GM19463 (cell line): ENCODE measurements around the gene NR5A2.
"Not testable (repeated sequence)": the region's sequence is repeated elsewhere in the genome, so short reads cannot be mapped to it uniquely, and the experiment has no call there.

Experiments used
- ATAC-seq: cut with Tn5 transposase; IDR thresholded peaks from one replicate; pipeline ENCODE4 v1.9.1; 2021; ENCODE audit warnings: mild to moderate bottlenecking, moderate library complexity; ENCODE audit not compliant: unreplicated experiment

NR5A2 gene

DNA sequence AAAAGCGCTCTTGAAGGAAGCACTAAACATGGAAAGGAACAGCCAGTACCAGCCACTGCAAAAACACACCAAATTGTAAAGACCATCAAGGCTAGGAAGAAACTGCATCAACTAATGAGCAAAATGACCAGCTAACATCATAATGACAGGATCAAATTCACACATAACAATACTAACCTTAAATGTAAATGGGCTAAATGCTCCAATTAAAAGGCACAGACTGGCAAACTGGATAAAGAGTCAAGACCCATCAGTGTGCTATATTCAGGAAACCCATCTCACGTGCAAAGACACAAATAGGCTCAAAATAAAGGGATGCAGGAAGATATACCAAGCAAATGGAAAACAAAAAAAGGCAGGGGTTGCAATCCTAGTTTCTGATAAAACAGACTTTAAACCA lies 159.8 kb downstream of the NR5A2 start:
- not testable (repeated sequence) for ATAC-seq

DNA sequence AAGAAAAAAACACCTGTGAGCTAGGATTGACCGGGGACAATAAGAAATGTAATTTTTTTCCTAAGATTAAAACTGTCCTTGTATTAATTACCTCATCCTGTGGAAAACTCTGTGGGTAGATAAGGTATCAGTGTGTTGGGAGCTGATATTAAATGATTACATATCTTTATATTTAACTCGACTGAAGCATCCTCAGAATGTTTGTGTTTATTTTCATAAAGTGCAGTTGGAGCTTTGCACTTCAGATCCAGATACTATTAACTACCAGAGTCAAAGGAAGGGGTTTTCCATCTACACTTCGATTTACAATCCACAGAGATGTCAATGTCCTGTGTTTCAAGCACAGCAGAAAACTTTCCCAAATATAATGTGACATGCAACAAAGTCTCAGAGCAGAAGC lies 164.5 kb downstream of the NR5A2 start:
- no peak for ATAC-seq

DNA sequence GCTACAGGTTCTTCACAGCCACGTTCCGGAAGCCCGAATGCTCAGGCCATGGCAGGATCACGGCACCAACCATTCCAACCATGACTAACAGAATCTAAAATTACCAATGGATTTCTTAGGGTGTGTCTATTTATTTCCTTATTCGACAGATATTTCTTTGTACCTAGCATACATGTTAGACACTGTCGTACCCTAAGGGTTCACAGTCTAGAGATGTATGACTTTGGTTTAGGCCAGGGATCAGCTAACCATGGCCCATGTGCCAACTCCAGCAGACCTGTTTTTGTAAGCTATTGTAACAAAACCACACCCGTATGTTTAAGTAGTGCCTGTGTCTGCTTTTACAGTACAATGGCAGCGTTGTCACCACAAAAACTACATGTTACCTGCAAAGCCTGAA lies 167.0 kb downstream of the NR5A2 start:
- no peak for ATAC-seq

DNA sequence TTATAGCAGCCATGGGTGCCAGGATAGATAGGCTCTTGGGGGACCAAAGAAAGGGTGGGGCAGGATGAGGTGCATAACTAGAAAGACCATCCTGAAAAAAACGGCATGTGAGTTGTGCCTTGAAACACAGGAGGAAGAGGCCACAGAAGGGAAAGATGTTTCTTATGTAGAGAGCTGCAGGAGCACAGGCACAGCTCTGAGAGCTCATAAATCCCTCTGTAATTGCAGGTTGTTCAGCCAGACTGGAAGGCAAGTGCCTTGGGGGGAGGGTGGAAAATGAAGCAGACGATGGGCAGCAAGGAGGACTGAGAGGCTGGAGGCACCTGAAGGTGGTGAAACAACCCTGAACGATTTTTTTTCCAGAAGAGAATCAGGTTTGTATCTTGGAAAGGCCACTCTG lies 170.7 kb downstream of the NR5A2 start:
- ATAC-seq = no peak

DNA sequence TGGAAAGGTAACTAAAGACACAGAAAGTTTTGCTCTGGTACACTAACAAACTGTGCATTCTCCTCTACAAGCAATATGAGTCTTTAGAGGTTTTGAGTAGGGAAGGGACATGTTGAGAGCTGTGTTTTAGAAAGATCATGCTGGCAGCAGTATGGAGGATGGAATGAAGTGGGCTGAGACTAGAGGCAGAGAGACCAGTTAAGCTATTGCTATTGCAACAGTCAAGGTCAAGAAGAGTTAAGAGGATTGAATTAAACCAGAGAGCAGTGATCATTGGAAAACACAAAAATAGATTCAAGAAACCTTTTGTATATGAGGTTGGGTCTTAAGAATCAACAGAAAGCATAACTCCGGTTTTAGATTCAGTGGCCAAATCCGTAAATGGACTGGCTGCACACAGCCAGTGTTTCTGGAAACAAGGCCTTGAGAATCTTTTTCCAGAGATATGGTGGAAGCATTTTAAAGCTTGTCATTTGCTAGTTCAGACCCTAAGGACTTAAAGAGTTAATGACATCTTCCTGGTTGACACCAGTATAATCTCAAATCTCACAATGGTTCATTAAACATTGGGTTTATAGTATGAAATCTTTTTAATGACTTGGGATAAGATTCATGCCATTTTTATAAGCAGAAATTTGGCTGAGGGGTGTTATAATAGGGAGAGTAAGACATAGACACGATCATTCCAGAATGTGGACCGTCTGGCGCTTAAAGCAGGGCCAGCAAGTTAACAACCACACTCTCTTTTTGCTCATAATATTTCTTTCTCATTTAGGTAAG lies 177.9 kb downstream of the NR5A2 start:
- ATAC-seq = no peak

DNA sequence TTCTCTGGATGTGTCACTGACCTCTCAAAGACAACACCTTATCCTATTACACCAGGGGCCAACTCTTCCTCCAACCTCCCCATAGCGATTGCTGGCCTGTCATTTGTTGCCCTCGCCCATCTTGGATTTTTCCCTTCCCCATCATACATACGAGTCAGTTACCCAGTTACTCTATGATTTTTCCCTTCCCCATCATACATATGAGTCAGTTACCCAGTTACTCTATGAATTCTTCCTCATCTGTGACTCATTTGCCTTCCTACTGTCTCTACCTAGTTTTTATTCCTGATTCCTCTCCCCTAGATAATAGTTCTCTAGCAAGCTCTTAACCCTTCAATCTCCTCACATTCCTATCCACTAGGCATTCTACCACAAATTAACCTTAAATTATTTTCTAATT lies 178.8 kb downstream of the NR5A2 start:
- ATAC-seq = no peak

DNA sequence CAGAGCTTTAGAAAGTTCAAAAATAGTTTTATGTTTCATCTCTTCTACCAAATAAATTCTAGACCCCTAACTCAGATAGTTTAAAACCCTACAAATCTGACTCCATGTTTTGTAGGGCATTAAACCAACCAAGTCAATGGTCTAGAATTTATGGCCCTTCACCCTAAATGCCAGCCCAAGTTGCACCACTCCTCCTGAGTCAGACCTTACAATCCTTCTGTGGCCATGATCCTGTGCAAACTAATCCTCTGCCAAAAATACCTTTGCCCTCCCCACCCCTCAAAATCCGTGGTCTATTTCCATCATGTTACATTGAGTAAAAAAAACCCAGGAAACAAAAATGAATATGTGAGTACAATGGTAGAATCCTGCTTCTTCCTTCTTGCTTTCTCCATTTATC lies 179.3 kb downstream of the NR5A2 start:
- no peak for ATAC-seq

DNA sequence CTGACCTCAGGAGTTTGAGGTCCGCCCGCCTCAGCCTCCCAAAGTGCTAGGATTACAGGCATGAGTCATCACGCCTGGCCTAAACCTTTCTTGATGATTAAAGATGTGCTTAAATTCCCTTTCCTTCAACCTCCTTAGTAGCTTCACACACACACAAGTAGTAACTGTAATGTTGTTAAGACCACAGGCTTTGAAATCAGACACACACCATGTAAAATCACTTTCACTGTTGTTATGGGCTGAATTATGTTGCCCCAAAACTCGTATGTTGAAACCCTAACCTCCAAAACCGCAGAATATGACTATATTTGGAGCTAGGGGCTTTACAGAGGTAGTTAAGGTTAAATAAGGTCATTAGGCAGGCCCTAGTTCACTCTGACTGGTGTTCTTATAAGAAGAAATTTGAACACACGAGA lies 180.2 kb downstream of the NR5A2 start:
- peak; percentile 82 for ATAC-seq

DNA sequence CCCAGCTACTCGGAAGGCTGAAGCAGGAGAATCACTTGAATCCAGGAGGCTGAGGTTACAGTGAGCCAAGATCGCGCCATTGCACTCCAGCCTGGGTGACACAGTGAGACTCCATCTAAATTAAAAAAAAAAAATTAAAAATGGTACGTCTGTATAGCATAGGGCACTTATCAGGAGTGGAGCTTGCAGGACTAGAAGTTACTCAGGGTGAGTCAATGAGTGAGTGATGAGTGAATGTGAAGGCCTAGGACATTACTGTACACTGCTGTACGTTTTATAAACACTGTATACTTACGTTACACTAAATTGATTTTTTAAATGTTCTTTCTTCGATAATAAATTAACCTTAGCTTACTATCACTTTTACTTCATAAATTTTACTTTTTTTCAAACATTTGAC lies 183.6 kb downstream of the NR5A2 start:
- ATAC-seq = no peak

DNA sequence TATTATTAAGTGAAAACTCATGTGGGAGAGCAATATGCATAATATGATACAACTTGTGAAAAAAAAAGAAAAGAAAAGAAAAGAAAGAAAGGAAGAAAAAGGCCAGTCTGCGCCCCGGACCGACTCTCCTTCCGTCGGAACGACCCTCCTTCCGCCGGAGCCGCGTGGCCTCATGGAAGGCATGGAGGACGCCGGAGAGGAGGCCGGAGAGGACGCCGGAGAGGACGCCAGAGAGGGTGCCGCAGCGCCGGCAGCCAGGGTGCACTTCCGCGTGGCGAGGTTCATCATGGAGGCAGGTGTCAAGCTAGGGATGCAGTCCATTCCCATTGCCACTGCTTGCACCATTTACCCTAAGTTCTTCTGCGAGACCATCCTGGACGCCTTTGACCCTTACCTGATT lies 185.9 kb downstream of the NR5A2 start:
- no peak for ATAC-seq

DNA sequence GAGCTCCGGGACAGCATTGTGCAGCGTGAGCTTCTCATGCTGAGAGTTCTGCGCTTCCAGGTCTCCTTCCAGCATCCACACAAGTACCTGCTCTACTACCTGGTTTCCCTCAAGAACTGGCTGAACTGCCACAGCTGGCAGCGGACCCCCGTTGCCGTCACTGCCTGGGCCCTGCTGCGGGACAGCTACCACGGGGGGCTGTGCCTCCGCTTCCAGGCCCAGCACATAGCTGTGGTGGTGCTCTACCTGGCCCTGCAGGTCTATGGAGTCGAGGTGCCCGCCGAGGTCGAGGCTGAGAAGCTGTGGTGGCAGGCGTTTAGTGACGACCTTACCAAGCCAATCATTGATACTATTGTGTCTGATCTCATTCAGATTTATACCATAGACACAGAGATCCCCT lies 186.4 kb downstream of the NR5A2 start:
- ATAC-seq = no peak

DNA sequence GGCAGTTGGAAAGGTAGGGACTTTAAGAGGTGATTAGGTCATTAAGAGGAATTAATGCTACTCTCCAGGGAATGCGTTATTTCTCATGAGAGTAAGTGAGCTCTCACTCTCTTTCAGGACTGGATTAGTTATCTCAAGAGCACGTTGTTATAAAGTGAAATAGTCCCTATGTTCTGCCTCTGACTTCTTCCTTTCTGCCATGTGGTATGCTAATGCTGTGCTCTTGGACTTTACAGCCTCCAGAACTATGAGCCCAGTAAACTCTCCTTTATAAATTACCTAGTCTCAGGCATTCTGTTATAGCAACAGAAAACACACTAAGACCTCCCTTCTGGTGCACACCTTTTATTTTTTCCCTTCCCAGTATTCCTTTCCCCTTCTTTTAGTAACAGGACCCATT lies 187.8 kb downstream of the NR5A2 start:
- no peak for ATAC-seq

DNA sequence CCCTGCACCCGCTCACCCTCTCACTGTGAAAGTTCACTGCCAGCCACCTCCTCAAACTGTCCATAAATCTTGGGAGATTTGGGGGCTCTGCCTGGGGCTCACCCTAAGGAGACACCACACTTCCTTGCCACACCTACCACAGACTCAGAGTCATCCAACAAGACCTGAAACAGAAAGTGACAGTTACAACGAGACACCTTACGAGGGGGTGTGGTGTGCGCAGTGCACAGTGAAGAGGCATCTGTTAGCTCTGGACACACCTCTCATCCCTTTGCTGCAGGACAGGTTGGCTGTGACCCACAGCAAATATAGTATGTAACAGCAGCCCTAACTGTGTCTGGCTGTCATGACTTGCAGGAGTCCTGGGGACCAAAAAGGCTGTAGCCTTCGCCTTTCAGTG lies 190.2 kb downstream of the NR5A2 start:
- ATAC-seq = peak; percentile 60

DNA sequence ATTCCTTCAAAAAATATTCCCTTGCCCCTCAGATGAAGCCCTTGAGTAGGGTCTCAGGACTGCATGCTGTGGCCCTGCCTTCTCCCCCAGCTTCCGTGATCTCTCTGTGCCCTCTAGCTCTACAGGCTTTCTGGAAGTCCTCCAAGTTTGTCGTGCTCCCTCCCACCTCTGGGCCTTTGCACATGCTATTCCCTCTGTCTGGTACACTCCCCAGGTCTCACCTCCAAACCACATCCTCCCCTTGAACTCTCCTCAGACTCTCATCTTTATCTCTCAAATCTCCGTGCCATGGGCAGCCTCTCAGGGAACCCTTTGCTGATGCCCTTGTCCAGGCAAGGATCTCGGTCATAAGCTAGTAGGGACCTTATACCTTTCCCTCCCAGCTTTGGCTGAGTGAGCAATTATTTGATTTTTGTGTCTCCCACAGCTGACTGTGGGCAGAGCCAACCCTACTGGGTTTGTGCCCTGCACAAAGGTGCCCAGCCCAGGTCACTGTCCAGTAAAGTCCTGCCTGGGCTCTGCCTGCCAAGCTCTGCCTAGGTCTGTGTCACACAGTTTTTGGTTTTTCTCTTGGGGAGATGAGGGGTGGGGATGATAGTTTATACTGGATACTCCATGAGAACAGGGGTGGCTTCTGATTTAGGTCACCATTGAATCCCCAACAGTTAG lies 194.2 kb downstream of the NR5A2 start:
- ATAC-seq = no peak

DNA sequence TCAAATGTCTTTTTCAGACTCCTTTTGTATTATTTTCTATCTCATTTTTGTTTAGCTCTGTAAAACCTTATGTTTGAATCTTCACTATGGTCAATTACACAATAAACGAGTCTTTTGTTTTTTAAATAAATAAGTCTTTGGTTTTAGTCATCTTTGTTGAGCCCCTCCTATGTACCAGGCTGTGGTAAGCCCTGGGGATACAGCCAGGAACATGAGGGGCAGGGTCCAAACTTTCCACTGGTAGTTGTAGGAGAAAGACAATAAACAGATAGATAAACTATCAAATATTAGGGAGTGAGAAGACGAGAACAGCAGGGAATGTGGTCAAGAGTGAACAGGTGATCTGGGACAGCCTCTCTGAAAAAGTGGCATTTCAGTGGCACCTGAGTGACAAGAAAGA lies 195.7 kb downstream of the NR5A2 start:
- ATAC-seq = no peak

DNA sequence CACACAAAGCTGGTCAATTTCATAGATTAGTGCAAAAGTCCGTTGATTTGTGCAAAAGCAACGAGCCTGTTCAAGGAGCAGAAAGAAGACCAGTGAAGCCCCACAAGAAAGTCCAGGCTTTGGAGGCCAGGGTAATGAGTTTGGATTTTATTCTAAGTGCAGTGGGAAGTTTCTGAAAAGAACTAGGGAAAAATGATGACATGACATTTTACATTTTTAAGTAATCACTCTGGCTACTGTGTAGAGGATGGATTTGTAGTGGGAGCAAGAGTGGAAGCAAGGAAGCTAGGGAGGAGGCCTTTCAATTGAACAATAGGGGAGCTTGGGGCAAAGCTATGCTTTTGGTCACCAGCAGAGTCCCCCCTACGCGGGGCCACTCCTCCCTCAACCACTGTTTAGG lies 196.1 kb downstream of the NR5A2 start:
- no peak for ATAC-seq

DNA sequence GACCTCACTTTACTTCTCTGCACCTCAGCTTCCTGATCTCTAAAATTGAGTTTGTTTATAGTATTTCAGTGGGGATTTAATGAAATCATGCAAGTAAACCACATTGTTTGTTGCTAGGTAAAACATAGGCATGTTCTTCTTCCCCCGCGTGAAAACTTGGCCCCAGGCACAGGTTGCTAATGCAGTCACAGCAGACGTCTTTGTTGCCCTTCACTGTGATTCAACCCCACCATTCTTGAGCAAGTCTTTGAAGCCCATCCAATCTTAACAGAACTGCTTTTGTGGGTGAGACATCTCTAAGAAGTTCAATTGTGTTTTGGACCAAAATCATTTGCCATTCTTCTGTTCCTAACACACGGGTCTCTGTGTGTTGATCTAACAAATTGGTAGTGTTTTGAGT lies 196.8 kb downstream of the NR5A2 start:
- ATAC-seq = no peak

DNA sequence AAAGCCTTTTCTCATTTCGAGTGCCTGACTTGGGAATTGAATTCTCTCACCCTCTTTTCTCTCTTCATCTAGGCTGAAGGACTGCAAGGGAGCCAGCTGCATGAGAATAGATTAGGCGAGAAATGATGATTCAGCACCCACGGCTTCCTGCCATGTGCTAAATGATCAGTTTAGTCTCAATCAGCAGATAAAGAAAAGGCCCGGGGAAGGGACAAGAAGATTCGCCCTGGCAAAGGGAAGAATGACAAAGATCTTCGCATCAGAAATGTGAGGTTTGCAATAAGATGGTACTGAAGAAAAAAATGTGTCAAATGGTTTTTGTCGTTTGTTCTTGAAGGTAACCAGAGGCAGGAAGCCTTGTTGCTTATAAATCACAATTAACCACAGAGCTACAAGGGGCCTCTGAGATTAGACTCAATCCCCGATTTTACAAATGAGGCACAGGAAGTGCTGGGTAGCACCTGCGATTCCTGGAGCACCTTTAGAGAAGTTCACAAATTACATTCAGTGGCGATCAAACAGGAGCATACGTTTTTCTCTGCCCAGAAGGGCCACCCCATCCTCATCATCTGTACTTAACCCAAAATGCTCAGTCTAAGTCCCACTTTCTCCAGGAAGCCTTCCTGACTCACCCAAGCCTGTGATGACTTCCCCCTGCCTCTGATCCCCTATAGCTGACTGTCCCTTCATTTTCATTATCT lies 198.9 kb downstream of the NR5A2 start:
- ATAC-seq = no peak

DNA sequence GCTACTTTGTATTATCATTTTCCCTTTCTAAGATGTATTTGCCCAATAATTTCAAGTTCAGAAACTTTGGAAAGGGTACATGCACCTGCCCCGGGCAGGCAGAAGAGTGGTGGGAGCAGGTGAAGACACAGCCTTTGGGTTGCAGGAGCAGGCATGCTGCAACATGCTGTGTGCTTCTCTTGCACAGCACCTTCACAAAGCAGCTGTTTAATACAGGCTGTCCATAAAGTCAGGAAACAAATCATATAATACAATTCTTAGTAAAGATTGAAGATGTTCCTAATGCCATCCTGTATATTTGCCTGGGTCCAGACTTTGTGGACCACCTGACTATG lies 199.4 kb downstream of the NR5A2 start:
- ATAC-seq = no peak
